Aortic smooth muscle cell (primary cell): Measurements from ENCODE around the gene ZSCAN20. TPM values are rescaled to one million over a fixed set of nuclear protein-coding genes. Genes with fewer than 3 reads are reported as not detected.

Experiments
- total RNA-seq: library from RNA; depleted of rRNA; stranded (reverse); fragments of >200 nt; gene quantifications from 2 replicates; pipeline ENCODE4 v1.2.3, GENCODE V29; 2014

ZSCAN20 gene
- total RNA-seq = 8.0 and 8.1 TPM in 2 replicates

DNA sequence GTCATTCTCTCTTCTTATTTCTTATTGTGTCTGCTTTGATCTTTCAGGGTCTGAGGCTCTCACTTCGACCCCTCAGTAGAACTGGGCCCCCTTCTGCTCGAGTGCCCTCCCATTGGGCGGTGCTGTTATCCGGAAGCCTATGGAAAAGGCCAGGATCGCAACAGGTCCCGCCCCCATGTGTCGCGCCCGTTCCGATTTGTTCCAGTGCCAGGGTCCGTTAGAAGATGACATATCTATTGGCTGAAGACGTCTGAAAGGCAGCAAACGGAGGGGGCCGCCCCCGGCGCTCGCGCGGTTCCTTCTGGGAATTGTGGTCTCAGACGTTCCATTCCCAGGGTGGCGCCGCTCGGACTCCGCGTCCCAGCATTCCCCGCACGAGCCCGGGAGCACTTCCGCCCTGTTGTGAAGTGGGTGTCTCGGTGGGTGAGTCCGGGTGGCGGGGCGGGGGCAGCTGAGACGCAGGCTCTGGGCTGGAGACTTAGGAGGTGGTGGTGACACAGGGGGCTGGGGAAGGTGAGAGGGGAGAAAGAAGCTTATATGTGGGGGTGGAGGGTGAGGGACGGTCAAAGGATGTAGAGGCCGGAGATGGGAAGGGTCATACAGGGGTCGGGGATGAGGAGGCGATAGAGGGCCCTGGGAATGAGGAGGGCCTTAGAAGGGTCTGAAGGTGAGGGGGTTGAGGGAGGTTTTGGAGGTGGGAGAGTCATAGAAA lies at the start of gene ZSCAN20:
TSS of gene ZSCAN20 (plus strand) at position 377 of the 712 bp plus-strand sequence. CDS start 6,644 bp downstream, outside the sequence.

GRCh38 chr1:33430692-33431593 lies 41.5 kb upstream of the ZSCAN20 start, which contains the start of gene PHC2:
TSS of gene PHC2 (minus strand) at chr1:33431095. CDS start at chr1:33375539, 55,556 bp downstream.

Other genes with a start within 250 kb of the ZSCAN20 start
- gene ZNF362, start 216.2 kb upstream of the ZSCAN20 start, total RNA-seq = 2.9 and 4.9 TPM in 2 replicates
- not detected in 2 replicates for gene A3GALT2, start 151.5 kb upstream of the ZSCAN20 start, total RNA-seq
- gene PHC2, start 41.5 kb upstream of the ZSCAN20 start, total RNA-seq = 66.9 and 77.8 TPM in 2 replicates